Activated CD8-positive, alpha-beta memory T cell treated with anti-CD3 and anti-CD28 coated beads for 36 hours (primary cell): ENCODE data around the gene PLA2G4E. TPM values are rescaled to one million over a fixed set of nuclear protein-coding genes. Genes with fewer than 3 reads are reported as not detected.

ENCODE experiments used
- CTCF ChIA-PET: fragments of 350-600 bp; sonication (Branson Sonifier 250); formaldehyde crosslinking; loops from one replicate; lab custom pipeline; 2021; ENCODE audit warnings: antibody characterized with exemption; lab: Charles Lee
- POLR2A ChIA-PET: fragments of 350-600 bp; sonication (Branson Sonifier 250); formaldehyde crosslinking; loops from one replicate; lab custom pipeline; 2021; ENCODE audit warnings: antibody characterized with exemption; lab: Charles Lee
- total RNA-seq, 2 experiments: library from RNA; stranded (reverse); gene quantifications; one replicate each; pipeline ENCODE4 v1.2.3, GENCODE V29; 2021

Gene PLA2G4E
- total RNA-seq, 2 experiments from 2014 or later, result not detected

DNA sequence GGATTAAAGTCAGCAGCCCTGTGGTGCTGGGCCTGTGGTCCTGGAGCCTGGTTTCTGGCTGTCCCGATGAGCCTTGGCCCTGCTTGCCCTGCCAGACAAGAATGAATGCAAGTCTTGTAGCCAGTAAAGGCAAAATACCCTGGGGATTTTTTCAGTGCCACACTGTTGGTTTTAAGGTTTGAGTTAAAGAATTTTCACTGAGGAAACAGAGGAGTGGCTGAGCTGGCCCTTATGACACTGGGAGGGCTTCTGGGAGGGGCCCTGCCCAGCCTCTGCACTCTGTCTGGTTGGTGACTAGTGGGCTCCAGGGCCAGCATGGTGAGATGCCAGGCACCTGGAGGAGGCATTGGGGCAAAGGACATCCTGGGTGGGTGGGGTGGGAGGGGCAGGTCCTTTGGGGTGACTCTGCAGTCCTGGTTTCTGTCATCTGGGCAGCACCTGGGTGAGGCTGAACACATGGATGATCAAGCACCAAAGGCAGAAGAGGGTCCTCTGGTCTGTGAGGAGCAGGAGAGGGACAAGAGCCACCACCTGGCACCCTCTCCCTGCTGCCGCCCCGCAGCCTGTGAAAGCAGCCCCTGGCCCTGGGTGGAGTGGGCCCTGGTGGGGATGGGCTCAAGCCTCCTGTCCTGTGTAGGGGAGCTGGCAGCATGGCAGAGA lies 12.5 kb upstream of the PLA2G4E start:
- CTCF ChIA-PET, result no interaction called here
- POLR2A ChIA-PET, result no interaction called here

DNA sequence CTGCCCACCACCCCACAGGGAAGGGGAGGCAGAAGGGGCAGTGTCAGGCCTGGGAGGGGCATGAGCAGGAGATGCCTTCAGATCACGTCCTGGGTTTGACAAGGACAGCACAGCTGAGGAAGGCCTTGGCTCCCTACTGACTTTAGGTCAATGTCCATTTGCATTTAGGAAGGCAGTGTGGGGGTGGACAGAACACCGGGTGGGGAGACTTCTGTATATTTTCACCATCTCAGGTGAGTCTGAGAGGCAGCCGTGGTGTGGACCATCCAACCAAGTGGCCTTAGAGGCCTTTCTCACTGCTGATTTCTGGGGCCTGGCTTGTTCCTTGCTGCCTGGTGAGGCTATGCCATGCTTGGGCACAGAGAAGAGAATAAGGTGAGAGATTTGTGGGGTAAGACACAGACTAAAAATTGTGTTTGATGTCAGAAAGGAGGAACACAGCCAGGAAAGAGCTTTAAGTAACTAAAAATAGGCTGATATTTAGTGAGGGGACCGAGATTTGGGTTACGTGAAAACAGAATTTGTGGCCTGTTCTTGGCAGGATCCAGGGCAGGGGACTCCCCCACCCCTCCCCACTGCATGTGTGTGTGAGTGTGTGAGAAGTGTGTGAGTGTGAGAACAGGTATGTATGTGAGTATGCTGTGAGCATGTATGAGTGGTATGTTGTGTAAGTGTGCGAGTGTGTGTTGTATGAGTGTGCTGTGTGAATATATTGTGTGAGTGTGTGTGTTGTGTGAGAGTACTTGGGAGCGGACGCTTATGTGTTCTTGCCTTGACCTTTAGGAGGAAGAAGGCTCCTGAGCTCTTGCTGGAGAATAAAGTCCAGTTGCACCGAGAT lies 11.8 kb upstream of the PLA2G4E start:
- CTCF ChIA-PET, result no interaction called here
- POLR2A ChIA-PET, result no interaction called here

DNA sequence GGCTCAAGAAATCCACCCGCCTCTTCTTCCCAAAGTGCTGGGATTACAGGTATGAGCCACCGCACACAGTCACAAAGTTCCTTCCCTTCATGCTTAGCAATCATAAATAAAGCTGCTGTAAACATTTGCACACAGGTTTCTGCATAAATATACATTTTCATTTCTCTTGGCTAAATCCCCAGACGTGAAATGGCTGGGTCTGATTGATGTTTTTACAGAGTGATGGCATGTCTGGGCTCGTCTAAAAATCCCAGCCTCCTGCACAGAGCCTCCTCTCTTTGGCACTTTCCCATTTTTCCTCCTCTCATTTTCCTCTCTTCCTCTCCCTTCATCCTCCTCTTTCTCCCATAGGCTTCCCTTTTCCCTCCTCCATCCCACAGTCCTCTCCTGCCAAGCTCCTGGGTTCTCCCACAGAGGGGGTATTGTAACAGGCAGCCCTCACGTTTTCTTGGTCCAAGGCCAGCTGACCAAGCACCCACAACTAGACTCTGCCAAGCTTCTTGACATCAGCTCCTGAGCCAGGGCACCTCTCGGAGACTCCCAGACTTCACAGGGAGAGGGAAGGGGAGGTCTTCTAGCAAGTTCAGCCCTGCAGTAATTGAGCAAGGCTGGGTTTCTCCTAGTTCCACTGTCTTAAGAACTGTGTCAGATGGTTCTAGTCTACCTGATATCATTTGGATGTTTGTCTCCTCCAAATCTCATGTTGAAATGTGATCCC lies 10.5 kb upstream of the PLA2G4E start:
- ChIA-PET POLR2A (no interaction called here), CTCF (no interaction called here)

DNA sequence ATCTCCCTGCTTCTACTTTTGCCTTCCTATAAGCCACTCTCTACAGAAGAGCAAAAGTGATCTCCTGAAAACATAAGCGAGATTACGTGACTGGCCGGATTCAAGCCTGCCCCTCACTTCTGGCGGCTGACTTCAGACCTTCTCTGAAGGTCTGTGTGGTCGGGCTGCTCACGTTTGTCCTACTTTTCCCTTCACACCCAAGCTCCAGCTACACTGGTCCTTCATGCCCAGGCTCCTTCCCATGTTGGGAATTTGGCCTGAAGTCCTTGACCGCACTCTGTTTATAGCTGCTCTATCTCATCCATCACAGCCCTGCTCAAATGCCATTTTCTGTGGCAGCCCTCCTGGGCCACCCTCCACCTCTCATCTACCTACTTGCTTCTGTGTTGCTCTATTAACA lies 6.7 kb upstream of the PLA2G4E start:
- POLR2A ChIA-PET, result no interaction called here
- CTCF ChIA-PET, result no interaction called here

DNA sequence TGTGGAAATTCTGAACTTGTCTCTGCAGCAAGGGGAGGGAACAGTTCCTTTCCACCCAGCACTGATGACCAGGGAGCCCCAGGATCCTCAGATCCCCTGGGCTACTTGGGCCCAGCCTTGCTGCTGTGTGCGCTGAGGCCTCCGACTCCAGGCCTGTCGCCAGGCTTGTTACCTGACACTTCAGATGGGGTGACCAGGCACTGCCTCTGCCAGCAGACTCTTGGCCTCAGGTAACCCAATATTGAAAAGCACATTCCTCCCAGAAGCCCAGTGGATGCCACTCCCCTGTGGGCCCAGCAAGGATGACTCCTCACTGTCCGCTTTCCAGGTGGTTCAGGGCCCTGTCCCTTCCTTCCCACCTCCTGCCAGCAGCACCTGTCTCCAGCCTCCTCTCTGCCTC lies 3.5 kb upstream of the PLA2G4E start:
- POLR2A ChIA-PET, result no interaction called here
- CTCF ChIA-PET, result no interaction called here

DNA sequence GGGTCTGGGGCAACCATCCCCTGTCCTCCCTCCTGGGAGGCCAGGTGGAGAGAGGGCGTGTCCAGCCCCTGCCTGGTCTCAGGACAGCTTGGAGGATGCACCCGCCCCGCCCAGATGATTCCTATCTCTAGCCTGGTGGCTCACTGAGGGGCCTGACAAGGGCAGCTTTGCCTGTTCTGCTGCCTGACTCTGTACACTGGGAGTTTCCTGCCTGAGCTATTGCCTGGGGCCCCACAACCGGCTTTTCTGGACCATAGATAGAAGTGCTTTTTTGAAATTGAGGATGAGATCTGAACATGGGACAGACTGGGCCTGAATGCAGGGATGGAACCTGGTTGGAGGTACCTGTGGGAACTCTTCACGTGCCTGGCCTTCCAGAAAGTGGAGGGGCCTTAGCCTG lies 751 bp upstream of the PLA2G4E start:
- ChIA-PET POLR2A (no interaction called here), CTCF (interaction anchor here (1.1 kb wide), 1 partner anchor 32 kb away, joined by 3 read pairs; no protein-coding TSS in a partner anchor)

DNA sequence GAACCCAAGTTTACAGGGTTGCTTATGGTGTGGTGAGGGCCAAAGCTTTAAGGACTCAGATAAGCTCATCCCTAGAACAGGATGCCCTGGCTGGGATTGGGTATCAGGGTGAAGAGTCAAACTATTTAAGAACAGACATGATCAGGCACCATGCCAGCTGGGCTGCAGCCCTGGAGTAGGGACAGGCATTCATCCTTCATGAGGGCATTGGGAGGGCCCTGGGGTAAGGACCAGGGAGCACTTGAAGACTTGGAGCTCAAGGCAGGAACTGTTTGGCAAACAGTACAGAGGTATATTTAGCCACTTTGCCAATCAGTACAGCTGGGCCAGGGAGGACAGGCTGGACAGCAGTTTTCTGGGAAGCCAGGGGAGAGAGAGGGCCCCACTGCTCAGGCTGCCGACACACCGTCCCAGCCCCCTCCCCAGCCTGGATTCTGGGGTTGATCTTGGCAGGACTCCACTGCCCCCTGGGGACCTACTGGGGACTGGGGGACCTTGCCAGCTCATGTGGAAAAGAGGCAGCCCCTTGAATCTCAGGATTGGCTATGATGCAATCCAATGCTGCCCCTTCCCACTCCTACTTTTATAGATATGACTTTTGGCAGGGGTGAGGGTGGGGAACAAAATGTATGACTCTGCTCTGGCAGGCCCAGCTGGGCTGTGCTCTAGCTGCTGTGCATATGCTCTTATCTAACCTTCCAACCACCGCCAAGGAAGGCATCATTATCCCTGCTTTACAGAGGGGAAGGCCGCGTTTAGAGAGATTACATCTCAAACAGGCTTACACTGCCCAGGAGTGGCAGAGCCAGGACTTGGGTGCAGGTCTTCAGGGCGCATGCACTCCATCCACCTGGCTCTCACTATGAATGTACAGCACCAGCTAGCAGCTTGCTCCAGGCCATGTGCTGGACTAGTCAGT lies 2.3 kb downstream of the PLA2G4E start:
- CTCF ChIA-PET, result interaction anchor here (1.6 kb wide), 1 partner anchor 38 kb away, joined by 3 read pairs; no protein-coding TSS in a partner anchor

DNA sequence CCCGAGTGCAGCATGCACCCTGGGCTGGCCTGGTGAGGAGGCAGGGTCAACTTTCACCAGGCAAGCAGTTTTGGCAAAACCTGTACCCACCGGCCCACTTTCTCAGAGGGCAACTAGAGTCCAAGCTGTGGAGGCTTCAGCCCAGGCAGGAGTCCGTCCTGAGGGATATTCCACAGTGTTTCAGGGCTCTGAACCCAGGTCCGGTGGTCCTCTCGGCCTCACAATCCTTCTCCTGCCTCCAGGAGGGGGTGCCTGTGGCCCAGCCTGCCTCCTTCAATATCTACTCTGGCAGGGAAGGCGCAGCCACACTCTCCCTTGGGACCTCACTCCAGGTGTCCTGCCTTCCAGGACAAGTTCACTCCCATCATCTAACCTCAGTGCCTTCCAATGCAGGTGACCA lies 3.9 kb downstream of the PLA2G4E start:
- POLR2A ChIA-PET, result no interaction called here
- CTCF ChIA-PET, result no interaction called here

More for the DNA sequence above, 2.3 kb downstream of the PLA2G4E start:
- POLR2A ChIA-PET, result no interaction called here

DNA sequence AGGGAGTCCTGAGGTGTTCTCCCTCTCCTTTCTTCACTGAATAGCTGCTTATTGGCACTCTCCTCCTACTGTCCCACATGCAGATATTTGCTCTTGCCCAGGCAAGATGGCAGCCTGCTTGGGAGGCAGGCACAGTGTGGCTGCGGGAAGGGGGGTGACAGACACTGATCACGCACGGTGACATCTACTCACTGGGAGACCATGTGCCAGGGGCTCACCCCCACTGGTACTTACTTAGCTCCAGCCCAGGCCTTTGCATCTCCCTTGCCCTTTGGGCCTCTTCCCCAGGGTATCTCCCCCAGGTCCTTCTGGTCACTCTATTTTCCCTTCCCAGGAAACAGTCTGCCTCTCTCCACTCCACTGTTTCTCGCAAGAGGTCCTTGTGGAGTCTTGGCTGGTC lies 6.4 kb downstream of the PLA2G4E start:
- POLR2A ChIA-PET, result no interaction called here

DNA sequence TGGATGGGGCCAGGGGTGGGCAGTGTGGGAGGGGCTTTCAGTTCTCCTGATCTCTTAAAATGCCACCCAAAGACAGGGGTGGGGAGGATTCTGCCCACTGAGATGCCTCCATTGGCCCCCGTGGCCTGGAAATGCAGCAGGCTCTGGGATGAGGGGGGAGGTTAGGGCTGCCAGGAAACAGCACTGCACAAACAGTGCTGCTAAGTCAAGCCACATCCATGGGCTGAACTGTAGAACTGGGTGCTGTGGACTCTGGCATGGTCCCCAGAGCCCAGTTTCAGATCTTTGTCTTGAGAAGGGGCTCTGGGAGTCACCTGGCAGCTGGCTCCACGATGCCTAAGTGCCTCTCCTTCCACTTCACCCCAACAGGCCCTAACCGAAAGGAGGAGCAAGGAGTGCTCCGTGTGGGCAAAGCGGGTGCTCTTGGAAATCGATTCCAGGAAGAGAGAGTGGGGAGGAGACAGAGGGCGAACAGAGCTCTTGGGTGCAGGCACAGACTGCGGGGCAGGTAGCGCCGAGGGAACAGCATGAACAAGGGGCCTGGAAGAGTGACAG lies 7.8 kb downstream of the PLA2G4E start:
- ChIA-PET CTCF (no interaction called here), POLR2A (no interaction called here)

More for the DNA sequence above, 6.4 kb downstream of the PLA2G4E start:
- CTCF ChIA-PET, result interaction anchor here (0.5 to 0.7 kb wide), 2 partner anchors 13 to 17 kb away, joined by 3 to 4 read pairs; no protein-coding TSS in a partner anchor

DNA sequence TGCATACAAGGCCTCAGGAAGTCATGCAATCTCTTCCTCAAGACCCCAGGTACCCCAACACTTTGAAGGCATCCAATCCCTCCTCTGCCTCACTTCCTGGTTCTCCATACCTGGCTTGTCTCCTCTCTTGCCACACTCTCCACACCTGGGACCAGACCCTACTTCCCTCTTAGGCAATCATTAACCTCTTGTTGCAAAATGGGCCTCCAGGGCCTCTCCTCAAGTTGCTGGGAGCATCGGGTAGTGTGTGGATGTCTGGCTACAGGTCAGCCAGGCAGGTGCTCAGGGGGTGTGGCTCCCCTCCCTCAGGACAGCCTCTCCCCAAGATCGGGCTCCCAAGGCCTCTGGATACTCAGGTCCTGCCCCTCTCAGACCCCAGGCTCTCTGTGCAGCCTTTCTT lies 8.6 kb downstream of the PLA2G4E start:
- CTCF ChIA-PET, result no interaction called here
- POLR2A ChIA-PET, result interaction anchor here (0.6 kb wide), 1 partner anchor 406 kb away, joined by 5 read pairs; no protein-coding TSS in a partner anchor

DNA sequence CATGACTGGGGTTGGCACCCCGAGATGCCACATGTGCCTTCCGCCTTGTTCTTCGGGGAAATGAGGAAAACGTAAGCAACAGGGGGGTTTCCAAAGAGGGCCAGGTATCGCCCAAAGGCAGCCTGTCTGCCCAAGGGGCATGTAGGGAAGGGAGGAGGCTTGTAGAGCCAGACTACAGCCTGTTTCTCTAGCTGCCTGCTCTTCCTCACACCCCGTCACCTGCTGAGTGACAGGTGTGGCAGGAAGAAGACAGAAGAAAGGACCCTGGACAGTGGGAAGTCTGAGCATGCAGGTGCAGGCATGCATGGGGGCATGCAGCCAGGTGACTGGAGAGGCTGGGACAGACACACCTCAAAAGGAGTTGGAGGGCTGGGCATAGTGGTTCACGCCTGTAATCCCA lies 9.8 kb downstream of the PLA2G4E start:
- ChIA-PET POLR2A (no interaction called here), CTCF (interaction anchor here (0.5 kb wide), 1 partner anchor 399 kb away, joined by 3 read pairs; no protein-coding TSS in a partner anchor)

DNA sequence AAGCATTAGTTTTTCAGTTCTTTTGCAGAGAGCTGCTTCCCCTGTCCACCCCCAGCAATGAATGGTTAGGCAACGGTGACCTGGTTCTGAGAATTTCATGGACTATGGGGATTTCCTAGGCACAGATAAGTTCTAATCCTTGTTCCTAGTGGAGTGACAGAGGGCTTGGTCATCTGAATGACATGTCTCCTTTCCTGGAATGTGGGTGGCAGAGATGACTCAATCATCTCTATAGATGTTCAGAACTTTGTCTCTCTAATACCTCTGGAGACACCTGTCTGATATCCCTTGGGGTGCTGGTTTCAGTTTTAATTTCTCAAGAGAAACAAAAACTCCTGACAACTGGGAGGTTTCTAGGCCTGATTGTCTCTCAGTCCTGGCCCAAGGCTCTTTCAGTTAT lies 10.4 kb downstream of the PLA2G4E start:
- CTCF ChIA-PET, result no interaction called here
- POLR2A ChIA-PET, result no interaction called here

DNA sequence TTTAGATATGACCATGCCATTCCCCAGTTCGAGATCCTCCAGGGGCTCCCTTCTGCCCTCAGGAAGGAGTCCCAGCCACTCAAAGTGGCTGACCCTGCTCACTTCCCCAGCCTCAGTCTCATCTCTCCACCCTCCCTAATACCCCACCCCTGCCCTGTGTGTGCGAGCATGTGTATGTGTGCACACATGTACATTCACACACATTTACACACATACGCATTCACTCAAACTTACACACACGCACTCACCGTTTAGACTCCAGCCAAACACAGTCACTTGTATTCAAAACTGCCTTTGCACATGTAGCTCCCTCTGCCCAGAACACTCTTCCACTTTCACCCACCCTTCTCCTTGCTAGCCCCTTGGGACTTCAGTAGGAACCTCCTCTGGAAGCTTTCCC lies 11.4 kb downstream of the PLA2G4E start:
- CTCF ChIA-PET, result no interaction called here
- POLR2A ChIA-PET, result no interaction called here

DNA sequence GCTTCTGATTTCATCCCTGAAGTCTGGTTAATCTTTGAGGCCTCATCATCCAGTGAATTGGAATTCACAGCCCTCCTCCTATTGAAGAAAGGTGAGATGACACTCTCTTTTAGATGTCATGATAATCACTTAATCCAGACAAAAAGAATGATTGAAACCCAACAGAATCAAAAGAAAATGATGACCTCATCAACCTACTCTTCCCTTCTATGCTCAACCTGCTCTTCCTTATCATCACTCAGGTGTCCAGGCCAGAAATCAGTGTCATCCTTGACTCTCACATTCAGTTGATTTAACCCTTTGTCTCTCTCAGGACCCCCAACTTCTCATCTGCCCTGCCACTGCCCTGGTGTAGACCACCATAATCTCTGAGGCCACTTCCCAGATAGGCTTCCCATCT lies 11.8 kb downstream of the PLA2G4E start:
- CTCF ChIA-PET, result no interaction called here

DNA sequence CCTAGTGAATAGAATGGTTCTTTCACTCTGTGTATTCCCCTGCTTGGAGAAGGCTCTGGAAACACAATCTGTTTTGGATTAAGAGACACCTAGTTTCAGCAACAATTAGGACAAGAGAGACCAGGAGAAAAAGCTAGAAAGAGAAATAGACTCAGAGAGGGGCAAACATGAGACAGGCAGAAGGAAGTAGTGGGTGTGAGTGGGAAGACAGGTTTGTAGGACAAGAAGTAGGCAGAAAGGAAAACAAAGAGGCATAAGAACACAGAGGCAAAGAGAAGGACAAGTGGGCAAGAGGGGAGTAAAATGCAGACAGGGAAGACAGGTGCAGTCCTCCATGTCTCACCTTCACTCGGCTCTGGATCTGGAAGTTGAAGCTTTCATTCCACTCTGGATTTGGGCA lies 13.5 kb downstream of the PLA2G4E start:
- CTCF ChIA-PET, result no interaction called here
- POLR2A ChIA-PET, result no interaction called here

More for the DNA sequence above, 11.8 kb downstream of the PLA2G4E start:
- POLR2A ChIA-PET, result no interaction called here

DNA sequence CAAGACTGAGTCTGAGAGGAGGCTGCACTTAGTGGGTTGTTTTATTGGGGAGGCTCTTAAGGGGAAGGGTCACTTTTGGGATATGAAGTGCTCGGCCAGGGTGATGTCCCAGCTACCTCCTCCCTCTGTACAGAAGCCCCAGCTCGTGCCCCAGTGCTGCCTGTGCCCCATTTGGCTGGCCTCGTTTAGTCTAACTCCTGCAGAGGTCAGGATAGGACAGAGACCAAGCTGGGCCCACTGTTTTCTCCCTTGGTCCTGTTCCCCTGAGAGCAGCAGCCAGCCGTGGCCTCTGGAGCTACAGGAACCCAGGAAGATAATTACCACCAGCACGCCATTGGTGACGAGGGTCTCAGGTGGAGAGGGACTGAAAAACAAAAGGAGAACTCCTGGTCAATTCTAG lies 18.5 kb downstream of the PLA2G4E start:
- ChIA-PET CTCF (interaction anchor here (1.2 kb wide), 1 partner anchor 82 kb away, joined by 4 read pairs; no protein-coding TSS in a partner anchor), POLR2A (no interaction called here)

DNA sequence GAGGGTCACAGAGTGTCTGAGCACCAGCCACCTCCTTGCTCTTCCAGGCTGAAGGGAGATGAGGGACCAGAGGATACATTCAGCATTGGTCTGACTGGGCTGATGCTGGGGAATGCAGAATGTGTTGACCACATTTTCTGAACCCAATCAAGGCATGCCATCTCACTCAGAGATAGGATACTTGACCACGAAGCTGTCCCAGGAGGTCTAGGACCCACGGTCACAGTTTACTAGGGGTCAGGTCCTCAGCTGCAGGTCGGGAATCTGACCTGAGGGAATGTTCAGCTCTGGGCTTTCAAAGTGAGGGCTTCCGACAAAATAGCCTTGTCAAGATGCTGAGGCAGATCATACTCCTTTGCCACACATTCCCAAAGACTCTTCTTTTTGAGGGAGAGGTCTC lies 19.6 kb downstream of the PLA2G4E start:
- POLR2A ChIA-PET, result no interaction called here
- CTCF ChIA-PET, result interaction anchor here (1.2 to 1.9 kb wide), 2 partner anchors 12 to 83 kb away, joined by 4 to 6 read pairs; no protein-coding TSS in a partner anchor
